NB4 (cell line): ENCODE measurements around the gene ZBTB7C.

Experiments
- MYC ChIP-seq: IDR thresholded peaks from 2 replicates; pipeline ENCODE4 v1.6.1; 2011; ENCODE audit warnings: low read depth, low read length
- TF ChIP-seq, protein P1 (sequence below): IDR thresholded peaks from one replicate; pipeline ENCODE4 v1.5.1; 2012; ENCODE audit warnings: low read depth, low read length
- TF ChIP-seq, protein P2 (sequence below): IDR thresholded peaks from 2 replicates; pipeline ENCODE4 v1.6.1; 2011; ENCODE audit warnings: low read depth, low read length

DNA sequence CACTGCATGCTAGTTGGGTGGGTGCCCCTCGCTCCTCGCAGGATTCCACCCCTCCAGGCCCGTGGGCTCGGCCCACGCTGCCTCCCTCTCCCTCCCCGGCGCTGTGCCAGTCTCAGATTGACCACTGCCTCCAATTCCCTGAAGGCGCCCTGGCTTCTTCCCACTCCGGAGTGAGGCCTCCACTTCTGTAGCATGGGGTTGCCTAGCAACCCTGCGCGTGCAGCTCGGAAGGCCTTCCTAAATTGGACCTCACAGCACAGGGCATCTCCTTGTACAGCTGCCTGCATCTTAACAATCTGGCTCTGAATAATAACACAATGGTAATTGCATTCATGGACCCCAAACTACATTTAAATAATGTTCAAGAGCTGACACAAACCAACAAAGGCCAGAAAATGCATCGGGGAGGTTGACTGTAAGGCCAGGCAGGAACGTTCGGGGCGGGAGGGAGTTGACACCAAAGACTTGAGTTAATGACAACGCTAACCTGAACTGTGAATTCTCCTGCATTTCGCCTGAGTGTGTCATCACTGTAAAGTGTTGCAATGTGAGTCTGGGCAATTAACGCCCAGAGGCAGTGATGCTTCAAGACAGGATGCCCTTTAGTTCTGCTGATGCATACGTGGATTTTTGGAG is 222.9 kb downstream of the ZBTB7C start:
- TF ChIP-seq, protein P1, sequence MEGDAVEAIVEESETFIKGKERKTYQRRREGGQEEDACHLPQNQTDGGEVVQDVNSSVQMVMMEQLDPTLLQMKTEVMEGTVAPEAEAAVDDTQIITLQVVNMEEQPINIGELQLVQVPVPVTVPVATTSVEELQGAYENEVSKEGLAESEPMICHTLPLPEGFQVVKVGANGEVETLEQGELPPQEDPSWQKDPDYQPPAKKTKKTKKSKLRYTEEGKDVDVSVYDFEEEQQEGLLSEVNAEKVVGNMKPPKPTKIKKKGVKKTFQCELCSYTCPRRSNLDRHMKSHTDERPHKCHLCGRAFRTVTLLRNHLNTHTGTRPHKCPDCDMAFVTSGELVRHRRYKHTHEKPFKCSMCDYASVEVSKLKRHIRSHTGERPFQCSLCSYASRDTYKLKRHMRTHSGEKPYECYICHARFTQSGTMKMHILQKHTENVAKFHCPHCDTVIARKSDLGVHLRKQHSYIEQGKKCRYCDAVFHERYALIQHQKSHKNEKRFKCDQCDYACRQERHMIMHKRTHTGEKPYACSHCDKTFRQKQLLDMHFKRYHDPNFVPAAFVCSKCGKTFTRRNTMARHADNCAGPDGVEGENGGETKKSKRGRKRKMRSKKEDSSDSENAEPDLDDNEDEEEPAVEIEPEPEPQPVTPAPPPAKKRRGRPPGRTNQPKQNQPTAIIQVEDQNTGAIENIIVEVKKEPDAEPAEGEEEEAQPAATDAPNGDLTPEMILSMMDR: no peak
- TF ChIP-seq, protein P2, sequence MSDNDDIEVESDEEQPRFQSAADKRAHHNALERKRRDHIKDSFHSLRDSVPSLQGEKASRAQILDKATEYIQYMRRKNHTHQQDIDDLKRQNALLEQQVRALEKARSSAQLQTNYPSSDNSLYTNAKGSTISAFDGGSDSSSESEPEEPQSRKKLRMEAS: no peak
- TF ChIP-seq MYC: no peak
